CD4-positive, alpha-beta T cell treated with Interleukin-17A for 4 hours (primary cell): Measurements from ENCODE around the gene SRSF11.
"Not testable (repeated sequence)": the region's sequence is repeated elsewhere in the genome, so short reads cannot be mapped to it uniquely, and the experiment has no call there.

ENCODE experiments used
- DNase-seq: peaks from one replicate; pipeline ENCODE4 v3.0.0-alpha.2; 2020; ENCODE audit warnings: mixed read lengths

SRSF11 gene, protein sequence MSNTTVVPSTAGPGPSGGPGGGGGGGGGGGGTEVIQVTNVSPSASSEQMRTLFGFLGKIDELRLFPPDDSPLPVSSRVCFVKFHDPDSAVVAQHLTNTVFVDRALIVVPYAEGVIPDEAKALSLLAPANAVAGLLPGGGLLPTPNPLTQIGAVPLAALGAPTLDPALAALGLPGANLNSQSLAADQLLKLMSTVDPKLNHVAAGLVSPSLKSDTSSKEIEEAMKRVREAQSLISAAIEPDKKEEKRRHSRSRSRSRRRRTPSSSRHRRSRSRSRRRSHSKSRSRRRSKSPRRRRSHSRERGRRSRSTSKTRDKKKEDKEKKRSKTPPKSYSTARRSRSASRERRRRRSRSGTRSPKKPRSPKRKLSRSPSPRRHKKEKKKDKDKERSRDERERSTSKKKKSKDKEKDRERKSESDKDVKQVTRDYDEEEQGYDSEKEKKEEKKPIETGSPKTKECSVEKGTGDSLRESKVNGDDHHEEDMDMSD

DNA sequence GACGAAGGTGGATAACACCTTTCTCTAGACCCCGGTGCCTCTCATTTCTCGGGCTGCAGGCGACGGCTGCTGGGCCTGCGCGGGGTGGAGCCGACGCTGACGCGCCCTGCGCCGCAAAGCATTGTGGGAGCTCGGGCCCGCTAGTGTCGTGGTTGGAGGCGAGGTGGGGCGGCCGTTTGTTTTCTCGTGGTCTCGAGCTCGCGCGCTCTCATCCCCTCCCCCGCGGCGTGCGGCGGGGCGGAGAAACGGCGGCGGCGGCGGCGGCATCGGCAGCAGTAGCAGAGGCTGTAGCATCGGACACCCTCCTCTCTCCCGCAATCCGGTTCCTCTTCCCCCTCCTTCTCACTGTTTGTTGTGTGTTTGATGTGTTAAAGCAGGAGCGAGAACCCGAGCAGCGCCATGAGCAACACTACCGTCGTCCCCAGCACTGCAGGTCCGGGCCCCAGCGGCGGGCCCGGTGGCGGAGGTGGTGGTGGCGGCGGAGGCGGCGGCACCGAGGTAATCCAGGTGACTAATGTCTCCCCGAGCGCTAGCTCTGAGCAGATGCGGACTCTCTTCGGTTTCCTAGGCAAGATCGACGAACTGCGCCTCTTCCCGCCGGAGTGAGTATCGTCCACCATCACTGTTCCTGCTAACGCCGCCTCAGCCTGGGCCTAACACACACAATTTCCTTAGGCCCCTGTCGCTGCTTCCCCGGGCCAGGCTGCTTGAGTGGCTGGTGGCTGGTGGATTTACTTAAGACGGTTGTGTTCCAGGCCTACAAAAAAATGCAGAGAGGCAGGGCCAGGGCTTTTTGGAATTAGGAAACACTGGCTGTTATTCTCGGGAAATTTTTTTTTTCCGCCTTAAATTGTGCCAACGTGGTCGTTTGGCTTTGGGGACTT, at the start of gene SRSF11:
TSS of gene SRSF11 (plus strand) at position 143 of the 884 bp plus-strand sequence. CDS start at position 400, 257 bp downstream.
- DNase-seq = peak; percentile 98

DNA sequence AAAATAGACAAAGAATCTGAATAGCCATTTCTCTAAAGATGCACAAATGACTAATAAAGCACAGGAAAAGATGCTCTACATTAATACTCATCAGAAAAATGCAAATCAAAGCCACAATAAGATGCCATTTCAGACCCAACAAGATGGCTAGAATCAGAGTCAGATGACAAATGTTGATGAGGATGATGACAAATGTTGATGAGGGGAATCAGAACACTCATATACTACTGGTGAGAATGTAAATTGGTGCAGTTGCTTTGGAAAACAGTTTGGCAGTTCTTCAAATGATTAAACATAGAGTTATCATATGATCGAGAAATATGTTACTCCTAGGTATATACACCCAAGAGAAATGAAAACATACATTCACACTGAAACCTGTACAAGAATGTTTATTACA, 49.7 kb upstream of the SRSF11 start:
- DNase-seq = no peak

- not testable (repeated sequence) for DNase-seq
Observed at GRCh38 chr1:70185181-70185580, 36.0 kb upstream of the SRSF11 start.

GRCh38 chr1:70188522-70188921, 32.7 kb upstream of the SRSF11 start:
- DNase-seq = no peak

- DNase-seq = no peak
Observed at GRCh38 chr1:70190180-70190579, 31.0 kb upstream of the SRSF11 start.

- not testable (repeated sequence) for DNase-seq
Observed at GRCh38 chr1:70192446-70192845, 28.7 kb upstream of the SRSF11 start.

DNA sequence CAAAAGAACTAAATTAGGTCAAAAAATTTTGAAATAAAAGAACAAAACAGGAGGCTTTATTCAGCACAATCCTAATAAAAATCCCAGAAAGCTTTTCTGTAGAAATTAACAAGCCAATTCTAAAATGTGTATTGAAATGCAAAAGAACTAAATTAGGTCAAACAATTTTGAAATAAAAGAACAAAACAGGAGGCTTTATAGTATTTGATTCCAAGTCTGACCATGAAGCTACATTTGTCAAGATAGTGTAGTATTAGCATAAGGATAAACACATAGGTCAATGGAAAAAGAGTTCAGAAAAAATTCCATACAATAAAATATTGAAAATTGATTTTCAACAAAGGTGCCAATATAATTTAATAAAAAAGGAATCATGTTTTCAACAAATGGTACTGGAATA, 26.6 kb upstream of the SRSF11 start:
- DNase-seq = no peak

DNA sequence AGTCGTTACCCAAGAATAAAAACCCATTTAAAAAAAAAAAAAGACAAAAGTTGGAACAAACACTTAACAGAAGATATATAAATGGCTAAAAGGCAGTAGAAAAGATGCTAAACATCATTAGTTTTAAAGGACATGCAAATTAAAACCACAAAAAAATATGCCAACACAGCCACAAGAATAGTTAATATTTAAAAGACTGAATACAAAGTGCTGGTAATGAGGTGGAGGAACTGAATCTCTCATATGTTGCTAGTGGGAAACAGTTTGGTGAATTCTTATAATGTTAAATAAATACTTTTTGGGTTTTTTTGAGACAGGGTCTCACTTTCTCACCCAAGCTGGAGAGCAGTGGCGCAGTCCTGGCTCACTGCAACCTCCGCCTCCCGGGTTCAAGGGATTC, 25.8 kb upstream of the SRSF11 start:
- DNase-seq = no peak

- DNase-seq = no peak
Observed at GRCh38 chr1:70196333-70196732, 24.8 kb upstream of the SRSF11 start.

GRCh38 chr1:70200065-70200464, 21.1 kb upstream of the SRSF11 start:
- no peak for DNase-seq

GRCh38 chr1:70202173-70202758, 18.9 kb upstream of the SRSF11 start:
- DNase-seq = no peak

- no peak for DNase-seq
Observed at GRCh38 chr1:70204139-70204538, 17.0 kb upstream of the SRSF11 start.

DNA sequence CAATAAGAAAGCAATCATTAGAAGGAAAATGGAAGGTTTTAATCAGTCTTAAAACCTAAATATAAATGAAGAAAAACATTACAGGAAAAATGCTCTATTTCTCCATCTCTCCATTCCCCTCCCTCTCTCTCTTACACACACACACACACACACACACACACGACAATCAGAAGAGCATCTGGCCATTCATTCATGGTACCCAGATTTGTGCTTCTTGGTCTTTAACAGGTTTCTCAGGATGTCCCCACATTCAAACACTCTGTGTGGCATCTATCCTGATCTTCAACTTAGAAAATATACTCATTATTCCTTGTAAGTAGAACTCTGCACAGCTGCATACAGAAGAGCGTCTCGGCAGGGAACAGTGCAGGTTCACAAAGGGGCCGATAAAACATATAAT, 16.6 kb upstream of the SRSF11 start:
- DNase-seq = no peak

- no peak for DNase-seq
Observed at GRCh38 chr1:70205071-70205433, 16.1 kb upstream of the SRSF11 start.

DNA sequence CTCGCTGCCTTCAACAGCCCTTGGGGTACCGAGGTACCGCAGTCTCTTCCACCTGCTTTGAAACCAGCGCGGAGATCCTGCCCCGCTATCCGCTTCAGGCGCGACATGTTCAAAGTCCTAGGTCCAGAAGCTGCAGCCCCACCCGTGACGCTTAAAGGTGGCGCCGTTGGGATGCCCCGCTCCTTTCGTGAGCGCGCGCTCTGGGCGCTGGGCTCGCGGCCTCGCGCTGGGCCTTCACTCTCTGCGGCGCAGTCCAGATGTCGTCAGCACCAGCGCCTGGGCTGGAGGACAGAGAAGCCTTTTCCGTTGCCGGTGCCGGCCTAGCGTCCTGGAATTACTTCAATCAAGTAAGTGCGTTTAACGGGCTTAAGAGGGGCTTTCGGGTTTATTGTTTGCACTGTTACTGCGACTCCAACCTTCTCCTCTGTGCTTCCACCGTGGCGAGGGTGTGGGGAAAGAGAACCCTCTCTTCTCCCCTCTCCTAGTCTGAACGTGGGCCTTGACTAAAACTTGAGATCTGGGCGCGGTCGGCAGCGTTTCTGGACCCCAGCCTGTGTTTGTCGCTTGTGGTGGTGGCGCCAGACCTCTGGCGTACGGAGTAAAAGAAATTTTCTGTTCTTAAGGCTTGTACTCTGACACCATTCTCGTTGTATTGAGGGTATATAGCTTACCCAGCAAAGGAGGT, 15.6 kb upstream of the SRSF11 start, which contains the start of gene LRRC40:
TSS of gene LRRC40 (minus strand) at position 146 of the 685 bp plus-strand sequence. CDS start at position 107, 39 bp downstream.
- DNase-seq = peak; percentile 94

DNA sequence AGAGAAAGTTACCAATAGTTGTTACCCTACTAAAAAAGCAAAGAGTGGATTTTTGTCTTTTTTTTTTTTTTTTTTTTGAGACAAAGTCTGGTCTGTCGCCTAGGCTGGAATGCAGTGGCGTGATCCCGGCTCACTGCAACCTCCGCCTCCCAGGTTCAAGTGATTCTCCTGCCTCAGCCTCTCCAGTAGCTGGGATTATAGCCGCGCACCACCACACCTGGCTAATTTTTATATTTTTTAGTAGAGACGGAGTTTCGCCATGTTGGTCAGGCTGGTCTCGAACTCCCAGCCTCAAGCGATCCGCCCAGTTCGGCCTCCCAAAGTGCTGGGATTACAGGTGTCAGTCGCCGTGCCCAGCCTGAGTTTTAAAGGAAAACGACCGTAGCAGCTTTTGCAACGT, 14.3 kb upstream of the SRSF11 start:
- DNase-seq = not testable (repeated sequence)

- DNase-seq = no peak
Observed at GRCh38 chr1:70207492-70207891, 13.7 kb upstream of the SRSF11 start.

DNA sequence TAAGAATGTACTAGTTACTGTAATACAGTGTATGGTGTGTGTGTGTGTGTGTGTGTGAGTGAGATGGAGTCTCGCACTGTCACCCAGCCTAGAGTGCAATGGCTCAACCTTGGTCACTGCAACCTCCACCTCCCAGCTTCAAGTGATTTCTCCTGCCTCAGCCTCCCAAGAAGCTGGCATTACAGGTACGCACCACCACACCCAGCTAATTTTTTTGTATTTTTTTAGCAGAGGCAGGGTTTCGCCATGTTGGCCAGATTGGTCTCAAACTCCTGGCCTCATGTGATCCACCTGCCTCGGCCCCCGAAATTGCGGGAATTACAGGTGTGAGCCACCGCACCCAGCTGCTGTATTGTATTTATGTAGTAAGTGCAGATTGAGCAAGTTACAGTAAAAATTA, 12.9 kb upstream of the SRSF11 start:
- no peak for DNase-seq

GRCh38 chr1:70210820-70211219, 10.4 kb upstream of the SRSF11 start:
- no peak for DNase-seq

- no peak for DNase-seq
Observed at GRCh38 chr1:70211541-70211940, 9.6 kb upstream of the SRSF11 start.

GRCh38 chr1:70220015-70220414, 1.2 kb upstream of the SRSF11 start:
- no peak for DNase-seq

DNA sequence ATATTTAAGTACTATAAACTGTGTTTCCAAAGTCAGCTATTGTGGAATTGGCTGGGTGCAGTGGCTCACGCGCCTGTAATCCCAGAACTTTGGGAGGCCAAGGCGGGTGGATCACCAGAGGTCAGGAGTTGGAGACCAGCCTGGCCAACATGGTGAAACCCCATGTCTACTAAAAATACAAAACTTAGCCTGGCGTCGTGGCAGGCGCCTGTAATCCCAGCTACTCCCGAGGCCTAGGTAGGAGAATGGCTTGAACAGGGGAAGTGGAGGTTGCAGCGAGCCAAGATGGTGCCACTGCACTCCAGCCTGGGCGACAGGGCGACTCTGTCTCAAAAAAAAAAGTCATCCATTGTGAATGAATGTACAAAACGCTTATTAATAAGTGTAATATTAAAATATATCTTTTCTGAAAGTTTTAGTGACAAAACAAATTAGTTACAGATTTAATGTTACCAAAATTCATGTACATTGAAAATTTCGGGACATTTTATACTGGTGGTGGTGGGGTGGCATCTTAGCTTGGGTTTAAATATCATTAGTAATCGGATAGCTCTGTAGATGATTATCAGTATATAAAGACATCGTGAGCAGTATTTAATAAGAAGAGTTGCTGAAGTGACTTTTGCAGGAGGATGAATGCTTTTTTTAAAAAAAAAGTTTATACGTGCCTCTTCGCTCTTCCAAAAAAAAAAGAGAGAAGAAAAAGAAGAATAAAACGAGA, 503 bp upstream of the SRSF11 start:
- DNase-seq = no peak
